GM21423 (cell line): ENCODE results near the gene URAD.
"Not testable (repeated sequence)": the region's sequence is repeated elsewhere in the genome, so short reads cannot be mapped to it uniquely, and the experiment has no call there.

Source experiments
- ATAC-seq: cut with Tn5 transposase; IDR thresholded peaks from one replicate; pipeline ENCODE4 v1.9.1; 2021; ENCODE audit warnings: mild to moderate bottlenecking, moderate library complexity; ENCODE audit not compliant: unreplicated experiment

URAD gene, protein sequence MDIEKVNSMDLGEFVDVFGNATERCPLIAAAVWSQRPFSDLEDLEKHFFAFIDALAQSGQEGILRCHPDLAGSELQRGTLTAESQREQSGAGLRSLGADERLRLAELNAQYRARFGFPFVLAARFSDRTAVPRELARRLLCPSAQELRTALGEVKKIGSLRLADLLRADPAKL

DNA sequence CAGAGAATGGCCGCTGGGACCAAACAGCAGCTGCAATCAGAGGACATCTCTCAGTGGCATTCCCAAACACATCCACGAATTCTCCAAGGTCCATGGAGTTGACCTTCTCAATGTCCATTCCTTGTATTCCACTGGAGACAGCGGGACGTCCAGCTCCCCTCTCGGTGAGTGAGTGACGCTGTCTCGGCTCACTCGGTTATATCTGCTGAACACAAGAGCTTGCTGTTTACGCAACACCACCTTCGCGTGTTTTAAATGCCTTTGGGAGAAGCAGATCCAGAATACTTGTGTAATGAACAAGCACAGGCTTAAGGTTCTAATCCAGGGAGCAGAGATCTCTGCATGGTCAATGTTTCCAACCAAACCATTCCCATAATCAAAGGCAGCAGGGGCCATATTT is at the start of gene URAD:
URAD (minus strand) TSS at position 174 of the 400 bp plus-strand sequence; CDS start at position 118, 56 bp downstream.
- ATAC-seq, result no peak

DNA sequence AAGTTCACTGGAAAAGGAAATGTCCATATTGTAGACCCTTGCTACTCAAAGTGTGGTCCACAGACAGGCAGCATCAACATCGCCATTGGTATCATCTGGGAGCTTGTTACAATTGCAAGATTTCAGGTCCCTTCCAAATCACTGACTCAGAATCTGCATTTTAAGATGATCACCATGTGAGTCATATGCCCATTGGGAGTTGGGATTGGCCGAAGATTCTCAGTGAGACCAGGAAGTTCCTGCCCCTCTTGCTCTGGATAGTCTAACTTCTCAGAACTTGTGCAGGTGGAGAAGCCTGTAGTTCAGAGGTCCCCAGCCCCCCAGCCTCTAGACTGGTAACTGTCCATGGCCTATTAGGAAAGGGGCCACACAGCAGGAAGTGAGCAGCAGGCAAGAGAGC is 48.9 kb upstream of the URAD start:
- no peak for ATAC-seq

DNA sequence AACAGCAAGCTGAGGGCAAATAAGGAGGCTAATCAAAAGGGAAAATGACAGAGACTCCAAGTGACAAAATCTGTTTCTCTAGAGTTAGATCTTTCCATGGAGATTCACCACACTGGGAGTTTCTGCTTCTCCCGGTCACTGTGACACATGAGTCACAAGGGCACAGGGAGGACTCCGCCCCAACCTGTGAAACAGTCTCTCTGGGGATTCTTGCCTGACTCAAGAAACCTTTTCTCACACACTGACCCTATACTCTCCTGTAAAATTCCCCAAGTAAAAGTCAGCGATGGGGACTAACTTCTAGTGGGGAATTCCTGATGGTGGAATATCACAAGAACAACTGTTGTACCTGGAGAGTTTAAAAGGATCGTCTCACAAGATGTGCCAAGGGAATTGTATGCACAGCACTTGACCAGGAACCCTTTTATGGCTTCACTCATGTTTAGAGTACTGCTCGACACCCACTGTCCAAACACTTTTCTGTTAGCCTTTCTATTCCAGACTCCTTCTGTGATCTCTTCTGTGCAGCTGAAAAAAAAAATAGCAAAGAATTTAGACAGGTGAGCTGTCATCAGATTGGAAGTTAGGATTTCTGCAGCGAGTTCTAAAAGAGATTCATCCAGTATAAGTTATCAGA is 46.8 kb upstream of the URAD start:
- no peak for ATAC-seq

DNA sequence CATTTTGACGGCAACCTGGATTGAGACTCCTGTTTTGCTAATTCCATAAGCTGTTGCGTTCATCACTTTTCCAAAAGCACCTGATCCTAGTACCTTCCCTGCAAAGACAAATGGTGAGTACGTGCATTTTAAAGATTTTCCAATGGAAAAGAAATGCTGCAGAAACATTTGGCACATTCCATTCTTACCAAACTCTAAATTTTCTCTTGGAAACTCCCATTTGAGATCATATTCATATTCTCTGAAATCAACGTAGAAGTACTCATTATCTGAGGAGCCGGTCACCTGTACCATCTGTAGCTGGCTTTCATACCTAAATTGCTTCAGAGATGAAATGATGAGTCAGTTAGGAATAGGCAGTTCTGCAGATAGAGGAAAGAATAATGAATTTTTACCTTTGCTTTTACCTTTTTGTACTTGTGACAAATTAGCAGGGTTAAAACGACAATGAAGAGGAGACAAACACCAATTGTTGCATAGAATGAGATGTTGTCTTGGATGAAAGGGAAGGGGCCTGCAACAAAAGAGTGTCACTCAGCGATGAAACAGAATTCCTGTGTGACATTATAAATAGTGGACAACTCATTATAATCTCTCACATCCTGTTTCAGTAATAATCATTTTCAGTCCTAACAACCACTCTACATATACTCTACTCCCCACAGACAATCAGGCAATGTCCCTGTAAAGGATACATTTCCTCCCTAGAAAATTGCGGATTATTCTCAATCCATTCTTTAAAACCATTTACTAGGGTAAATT is 45.6 kb upstream of the URAD start:
- no peak for ATAC-seq

DNA sequence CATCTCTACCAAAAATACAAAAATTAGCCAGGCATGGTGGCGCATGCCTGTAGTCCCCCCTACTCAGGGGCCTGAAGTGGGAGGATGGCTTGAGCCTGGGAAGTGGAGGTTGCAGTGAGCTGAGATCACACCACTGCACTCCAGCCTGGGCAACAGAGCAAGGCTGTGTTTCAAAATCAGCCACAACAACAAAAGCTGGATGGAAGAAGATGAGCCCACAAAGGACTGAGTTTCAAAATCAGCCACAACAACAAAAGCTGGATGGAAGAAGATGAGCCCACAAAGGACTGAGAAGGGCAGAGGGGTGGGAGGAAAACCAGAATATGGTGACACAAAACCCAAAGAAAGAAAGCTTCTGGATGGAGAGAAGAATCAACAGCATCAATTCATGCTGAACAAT is 43.9 kb upstream of the URAD start:
- not testable (repeated sequence) for ATAC-seq

DNA sequence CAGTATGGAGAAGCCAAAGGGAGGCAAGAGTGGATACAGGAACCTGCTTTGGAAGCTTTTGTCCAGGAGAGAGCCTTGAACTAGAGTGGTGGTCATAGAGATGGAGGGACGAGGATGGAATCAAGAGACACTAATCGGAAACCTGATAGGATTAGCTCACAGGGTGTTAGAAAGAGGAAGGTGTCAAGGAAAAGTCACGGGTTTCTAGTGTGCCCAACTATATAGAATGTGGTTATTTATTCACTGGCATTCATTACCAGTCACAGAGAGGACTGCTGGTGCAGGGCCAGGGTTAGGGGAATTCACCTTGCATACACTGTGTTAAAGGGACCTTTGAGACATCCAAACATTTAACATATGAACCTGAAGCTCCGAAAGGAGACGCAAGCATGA is 43.4 kb upstream of the URAD start:
- ATAC-seq, result no peak

DNA sequence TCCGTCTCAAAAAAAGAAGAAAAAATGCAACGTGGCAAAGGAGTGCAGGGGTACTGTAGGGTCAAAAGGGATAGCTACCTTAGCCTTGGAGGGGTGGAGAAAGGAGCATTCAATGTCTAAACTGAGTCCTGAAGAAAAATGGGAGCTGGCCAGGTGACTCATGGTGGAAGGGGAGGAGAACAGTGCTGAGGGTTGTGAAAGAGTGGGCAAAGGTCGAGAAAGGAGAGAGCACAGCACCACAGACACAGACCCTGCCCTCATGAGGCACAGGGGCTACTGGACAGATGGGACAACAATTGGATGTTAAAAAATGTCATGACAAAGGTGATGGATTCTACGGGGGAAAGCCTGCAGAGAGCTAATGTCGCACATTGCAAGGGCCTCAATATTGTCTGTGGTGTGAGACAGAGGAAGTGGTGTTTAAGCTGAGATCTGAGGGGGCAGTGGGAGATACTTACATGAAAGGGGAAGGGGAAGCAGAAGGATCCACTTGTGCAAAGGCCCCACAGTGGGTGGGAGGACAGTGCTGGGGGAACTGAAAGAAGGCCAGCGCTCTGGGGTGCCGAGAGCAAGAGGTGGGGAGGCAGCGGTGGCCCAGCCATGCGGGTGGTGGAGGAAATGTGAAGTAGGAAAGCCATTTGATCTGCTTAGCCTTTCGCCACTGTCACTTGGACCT is 42.9 kb upstream of the URAD start:
- no peak for ATAC-seq

DNA sequence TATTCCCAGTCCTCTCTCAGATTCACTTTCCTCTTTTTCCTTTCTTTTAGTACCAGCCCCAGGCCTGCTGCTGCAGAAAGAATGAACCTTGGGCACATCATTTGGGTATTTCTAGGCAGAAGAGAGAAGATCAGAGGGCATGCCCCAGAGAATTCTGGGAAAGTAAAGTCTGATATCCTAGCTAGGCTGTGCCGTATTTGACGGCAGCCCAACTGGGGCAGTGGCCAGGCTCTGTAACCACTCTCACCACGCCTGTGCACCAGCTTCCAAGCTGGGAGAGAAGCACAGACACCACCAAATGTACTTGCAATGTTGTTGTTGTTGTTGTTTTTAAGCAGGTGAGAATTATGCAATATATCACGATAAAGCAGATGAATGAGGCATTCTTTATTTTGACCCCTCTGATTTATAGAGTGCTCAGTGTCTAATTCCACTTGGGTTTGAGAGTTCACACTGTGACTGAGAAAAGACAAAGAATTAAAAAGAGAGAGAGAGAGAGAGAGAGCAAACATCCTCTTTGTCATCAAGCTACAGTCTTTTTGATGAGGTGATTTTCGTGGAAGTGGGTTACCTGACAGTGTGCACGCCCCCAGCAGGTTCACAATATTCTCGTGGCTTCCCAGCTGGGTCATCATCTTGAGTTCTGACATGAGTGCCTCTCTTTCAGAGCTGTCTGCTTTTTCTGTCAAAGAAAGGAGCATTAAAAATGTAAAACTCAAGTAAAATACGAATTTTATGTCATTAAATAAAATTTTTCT is 39.3 kb upstream of the URAD start:
- no peak for ATAC-seq

DNA sequence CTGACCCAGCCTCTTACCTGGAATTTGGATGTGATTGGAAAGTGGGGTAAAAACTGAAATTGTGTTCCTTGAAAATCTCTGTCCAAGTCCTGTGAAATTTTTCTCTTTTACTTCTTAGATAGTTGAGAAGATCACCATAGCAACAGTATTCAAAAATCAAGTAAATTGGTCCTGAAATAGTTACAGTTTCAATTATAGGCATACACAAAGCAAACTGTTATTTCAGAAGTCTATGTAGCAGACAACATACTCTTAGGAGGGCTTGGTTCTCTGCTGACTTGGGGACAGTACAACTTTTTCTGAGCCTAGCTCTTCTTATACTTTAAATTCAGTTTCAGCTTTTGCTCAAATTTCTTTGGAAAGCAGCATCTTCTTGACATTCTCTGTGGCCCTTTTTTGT is 38.6 kb upstream of the URAD start:
- no peak for ATAC-seq

DNA sequence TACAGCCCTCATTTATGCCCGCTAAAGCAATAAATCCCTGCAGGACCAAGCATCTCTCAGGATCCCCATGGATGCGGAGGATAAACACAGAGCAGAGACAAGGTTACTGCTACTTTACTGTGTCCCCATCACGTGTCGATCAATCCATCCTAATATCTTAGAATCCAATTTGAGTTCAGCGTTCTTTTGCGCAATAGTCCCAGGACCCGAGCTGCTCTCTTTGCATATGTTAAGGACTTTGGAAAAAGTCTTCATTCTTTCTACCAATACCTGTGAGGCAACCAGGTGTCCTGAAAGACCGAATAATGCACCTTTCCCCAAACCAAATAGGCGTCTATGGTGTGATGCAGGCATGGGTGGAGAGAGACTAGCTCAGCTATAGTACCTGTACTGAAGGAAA is 38.0 kb upstream of the URAD start:
- no peak for ATAC-seq

DNA sequence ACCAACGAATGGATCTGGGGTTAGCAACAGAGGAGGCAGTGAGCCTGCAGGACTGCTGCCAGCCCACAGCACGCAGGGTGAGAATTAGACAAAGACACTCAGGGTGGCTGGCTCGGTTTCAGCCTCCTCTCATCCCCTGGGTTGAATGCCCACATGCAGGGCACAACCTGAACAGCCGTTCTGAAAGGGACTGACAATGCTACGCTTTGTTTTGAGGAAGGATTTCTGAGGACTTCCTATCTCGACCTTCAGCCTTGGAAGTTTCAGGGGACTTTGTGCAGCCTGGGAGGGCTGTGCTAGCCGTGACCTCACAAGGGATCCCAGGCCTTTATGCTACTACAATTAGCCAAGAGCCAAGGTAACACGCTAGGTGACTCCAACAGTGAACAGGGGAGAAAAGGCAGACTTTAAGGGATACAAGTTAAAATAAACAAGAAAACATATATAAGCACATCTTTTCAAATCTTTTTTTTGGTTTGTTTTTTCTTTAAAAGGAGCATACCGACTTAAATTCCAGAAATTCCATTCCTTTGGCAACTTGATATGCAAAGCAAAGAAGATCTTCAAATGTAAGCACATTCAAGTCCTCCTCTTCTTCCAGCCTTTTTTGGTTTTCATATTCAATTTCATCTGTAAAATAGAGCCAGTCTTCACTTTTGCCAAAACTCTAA is 34.5 kb upstream of the URAD start:
- ATAC-seq, result no peak

DNA sequence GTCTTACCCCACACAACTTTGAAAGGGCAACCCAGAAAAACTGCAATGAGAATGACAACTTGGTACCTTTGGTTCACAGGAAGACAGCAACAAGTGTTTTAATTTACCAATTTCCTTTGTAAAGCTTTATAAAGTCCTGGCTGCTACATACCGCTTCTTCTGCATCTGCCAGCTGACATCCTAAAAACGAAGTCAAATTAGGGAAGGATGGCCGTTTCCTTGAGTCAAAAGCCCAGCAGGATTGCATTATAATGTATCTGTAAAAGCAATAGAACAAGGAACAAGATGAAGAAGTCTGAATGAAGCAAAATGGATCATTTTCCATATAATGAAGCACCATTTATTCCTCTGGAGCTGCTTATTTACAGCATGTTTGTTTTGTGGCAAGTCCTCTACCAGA is 25.8 kb upstream of the URAD start:
- no peak for ATAC-seq

DNA sequence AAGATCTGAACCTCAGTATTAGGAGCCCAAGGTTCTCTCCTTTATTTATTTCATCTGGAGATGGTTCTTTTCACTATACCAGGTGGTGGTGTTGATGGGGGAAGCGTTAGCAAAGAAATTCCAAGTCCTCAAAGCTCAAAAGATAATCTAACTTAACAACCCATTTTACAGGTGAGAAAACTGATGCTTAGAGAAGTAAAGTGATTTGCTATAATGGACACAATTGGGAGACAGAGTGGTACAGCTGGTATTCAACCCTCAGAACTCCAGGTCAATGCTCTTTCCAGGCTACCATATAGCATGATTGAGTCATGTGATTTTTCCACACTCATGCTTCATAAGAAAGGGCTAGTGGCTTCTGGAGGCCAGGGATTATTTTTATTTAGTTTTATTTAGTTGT is 25.0 kb upstream of the URAD start:
- ATAC-seq, result no peak

DNA sequence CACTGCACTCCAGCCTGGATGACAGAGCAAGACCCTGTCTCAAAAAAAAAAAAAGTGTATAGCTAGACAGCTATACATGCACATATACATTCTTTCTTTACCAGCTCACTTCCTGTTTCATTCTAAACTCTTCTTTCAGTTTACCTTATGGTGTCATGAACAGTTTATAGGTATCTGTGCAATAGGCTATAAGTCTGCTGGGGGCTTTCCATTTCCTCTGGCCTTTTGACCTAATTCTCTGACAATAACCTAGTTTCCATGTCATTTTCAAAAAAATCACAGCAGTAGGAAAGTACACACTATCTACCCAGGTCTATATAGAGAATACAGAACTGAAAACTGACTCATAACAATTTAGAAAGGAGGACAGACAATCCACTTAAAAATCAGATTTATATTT is 24.4 kb upstream of the URAD start:
- peak; percentile 82 for ATAC-seq

DNA sequence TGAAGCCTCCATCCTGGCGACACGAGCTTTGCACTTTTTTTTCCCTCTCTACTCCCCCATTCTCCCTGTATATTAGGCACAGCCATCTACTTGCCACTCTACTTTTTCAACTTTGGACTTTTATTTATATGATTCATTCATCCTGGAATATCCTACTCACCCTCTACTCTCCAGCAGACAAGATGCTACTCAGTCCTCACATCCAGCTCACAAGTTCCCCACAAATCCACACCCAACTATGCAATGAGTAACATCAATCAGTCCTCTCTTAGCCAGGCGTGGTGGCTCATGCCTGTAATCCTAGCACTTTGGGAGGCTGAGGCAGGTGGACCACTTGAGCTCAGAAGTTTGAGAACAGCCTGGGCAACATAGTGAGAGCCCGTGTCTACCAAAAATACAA is 23.9 kb upstream of the URAD start:
- peak; percentile 9 for ATAC-seq

DNA sequence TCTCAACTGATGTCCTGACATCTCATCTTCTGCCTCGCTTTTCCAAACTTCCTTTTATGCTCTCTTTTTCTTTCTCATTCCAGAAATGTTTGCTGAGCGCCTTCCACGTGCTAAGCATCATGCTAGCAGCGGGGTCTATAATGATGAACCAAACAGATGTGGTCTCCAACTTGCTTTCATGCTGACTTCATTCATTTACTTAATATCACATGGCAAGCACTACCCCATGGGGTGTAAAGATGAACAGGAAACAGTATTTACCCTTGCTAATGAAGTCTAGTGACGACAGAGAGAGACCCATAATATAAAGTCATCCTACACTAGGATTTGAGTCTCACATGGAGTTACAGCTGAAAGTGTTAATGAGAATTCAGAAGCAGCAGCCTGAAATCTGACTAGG is 21.6 kb upstream of the URAD start:
- ATAC-seq, result no peak

DNA sequence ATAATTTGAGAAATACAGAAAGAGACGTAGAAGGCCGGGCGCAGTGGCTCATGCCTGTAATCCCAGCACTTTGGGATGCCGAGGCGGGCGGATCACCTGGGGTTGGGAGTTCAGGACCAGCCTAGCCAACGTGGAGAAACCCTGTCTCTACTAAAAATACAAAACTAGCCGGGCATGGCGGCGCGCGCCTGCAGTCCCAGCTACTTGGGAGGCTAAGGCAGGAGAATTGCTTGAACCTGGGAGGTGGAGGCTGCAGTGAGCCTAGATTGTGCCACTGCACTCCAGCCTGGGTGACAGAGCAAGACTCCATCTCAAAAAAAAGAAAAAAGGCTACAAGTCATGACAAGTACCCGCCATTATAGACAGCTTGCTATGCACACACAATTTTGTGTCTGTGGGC is 16.5 kb upstream of the URAD start:
- not testable (repeated sequence) for ATAC-seq

DNA sequence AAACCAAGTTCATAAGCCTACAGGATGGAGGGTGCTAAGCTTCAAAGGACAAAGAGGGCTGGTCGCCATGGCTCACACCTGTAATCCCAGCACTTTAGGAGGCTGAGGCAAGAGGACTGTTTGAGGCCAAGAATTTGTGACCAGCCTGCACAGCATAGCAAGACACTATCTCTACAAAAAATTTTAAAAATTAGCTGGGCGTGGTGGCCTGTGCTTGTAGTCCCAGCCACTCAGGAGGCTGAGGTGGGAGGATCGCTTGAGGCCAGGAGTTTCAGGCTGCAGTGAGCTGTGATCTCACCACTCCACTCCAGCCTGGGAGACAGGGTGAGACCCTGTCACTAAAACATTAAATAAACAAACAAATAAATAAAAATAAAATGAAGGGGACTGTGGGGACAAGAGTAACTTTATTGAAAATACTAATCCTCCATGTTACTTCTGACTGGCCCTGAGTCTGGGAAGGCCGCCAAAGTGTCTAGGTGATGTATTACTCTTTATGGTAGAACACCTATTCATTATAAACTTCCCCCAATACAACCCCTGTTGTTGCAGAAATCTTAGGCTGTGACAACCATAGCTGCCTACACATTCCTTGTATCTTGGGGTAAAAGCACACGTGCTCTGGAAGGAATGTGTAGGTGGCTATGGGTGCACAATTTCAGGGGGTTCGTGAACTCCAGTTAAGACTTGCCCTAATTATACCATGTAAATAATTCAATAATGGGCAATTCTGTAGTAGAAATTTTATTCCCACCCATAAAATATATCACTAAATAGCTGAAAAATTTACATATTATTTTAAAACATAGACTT is 14.6 kb upstream of the URAD start:
- ATAC-seq, result no peak

DNA sequence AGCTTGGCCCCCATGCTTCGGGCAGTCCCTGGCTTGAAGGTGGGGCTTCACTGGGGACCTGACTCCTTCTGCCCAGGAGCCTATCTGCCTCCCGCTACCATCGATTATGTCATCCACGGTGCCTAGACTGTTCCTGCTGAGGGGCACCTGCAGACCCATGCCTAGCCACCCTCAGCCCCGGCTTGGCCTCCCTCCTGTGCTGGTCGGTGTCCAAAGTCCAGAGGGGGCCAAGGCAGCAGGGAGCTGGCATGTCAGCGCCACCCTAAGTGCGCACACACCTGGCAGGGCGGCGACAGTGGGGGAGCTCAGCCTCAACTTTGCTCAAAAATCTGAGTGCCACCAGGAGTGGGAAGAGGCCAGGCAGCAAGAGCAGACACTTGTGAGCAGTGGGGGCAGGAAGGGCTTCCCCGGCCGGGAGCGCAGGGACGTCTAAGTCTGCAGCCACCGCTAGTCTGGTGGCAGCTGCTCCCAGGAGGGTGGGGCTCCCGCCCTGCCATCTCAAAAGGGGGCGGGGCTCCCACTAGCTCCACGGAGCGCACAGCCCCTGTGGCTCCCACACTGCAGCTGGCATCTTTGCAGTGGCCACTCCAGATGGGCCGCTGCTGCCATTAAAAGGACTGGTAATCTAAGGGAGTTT is 13.5 kb upstream of the URAD start:
- ATAC-seq, result no peak
